Measurements from ENCODE around the gene ECI2.

Gene ECI2, protein sequence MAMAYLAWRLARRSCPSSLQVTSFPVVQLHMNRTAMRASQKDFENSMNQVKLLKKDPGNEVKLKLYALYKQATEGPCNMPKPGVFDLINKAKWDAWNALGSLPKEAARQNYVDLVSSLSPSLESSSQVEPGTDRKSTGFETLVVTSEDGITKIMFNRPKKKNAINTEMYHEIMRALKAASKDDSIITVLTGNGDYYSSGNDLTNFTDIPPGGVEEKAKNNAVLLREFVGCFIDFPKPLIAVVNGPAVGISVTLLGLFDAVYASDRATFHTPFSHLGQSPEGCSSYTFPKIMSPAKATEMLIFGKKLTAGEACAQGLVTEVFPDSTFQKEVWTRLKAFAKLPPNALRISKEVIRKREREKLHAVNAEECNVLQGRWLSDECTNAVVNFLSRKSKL

DNA sequence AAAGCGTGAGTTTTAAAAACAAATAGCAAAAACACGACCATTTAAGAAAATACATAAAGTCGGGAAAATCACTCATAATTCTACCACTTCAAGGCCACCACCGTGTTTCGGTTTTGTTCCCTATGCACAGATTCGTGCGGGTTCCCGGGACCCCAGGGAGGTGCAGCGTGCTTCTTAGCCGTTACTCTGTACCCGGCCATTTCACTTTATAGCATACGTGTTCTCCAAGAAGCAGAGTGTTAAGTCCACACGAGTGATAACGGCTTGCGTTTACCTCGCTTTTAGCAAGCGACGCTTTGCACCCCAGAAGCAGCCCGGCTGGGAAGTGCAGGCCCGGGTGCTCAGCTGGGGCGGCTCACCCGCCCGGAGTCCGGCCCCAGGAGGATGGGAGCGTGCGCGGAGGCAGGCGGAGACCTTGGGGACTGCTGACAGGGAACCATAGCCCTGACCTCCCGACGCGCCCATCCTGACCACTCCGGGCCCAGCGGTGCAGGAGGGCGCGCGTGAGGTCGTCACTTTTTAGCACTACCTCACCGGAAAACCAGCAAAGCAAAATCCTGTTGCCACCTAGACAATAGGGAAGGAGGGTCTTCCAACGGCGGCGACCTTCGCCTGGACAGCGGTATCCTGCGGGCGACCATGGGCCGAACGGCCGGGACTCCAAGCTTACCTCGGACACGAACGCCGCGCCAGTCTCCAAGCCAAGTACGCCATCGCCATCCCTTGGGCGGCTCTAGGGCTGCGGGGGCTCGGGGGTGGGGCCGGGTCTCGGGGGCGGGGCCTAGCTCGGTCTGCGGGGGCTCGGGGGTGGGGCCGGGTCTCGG is at the start of gene ECI2:
TSS of gene ECI2 (minus strand) at position 735 of the 824 bp plus-strand sequence. CDS start at position 720, 15 bp downstream.
- DNase-seq: peak; percentile 73

DNA sequence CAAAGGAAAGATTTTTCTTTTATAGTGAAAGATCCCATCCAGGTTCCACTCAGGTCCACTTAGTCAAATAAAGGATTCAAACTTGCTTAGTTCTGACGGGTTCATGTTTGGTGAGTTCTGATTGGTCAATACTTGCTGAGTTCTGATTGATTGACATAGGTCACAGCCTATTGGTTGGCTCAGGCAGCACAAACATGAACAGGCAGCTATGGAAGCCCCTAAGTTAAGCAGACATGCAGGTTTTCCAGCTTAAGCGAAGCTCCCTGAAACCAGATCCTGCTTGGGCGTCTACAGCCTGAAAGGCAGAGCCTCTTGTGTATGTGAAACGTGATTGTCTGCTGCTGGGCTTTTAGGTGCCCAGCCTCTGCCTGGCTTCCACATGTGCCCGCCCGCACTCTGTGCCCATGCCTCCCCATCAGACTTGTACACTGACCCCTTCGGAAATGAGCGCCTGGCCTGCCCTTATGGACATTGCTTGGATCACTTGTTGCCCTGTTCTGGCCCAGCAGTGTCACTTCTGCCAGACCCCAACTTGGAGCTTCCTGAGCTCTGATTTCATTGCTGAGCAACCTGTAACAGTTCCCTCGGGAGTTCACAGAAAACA is 45.4 kb upstream of the ECI2 start:
- DNase-seq: peak; percentile 12

DNA sequence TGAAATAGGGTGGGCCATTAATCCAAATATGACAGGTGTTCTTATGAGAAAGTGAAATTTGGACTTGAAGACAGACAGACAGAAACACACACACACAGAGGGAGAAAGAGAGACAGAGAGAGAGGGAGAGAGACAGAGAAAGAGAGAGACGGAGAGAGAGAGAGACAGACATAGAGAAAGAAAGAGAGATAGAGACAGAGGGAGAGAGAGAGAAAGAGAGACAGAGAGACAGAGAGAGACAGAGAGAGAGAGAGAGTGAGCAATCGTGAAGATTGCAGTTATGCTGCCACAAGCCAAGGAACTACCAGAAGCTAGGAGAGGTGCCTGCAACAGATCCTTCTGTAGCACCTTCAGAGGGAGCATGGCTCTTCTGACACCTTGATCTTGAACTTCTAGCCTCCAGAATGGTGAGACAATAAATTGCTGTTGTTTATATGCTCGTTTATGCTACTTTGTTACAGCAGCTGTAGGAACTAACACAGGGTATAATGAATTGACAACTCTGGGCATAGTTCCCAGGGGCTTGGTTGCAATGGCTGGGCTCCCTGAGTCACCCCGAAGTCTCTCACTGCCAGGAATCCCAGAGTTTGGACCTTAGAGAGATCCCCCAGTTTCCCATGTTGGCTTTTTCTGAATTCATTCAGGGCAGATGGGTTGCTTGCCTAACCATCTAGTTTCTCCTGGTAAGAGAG is 44.7 kb upstream of the ECI2 start:
- DNase-seq: no peak

DNA sequence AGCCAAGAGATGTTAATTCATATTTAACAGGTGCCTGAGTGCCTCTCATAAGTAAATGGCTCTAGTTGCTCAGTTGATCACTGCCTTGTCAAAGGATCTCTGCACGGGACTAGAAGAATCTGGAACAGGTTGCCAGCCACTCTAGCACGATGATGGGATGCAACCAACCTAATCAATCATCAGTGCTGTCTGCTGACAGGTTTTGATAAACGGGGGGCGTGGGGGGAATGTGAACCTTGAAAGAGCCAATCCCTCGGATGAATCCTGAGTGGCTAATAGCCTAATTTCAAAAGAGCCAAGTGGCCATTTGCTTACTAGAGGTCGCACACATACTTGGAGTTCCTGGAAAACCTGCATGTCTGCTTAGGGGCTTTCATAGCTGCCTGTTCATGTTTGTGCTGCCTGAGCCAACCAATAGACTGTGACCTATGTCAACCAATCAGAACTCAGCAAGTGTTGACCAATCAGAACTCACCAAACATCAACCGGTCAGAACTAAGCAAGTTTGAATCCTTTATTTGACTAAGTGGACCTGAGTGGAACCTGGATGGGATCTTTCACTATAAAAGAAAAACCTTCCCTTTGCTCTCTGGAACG is 43.5 kb upstream of the ECI2 start:
- no peak for DNase-seq

DNA sequence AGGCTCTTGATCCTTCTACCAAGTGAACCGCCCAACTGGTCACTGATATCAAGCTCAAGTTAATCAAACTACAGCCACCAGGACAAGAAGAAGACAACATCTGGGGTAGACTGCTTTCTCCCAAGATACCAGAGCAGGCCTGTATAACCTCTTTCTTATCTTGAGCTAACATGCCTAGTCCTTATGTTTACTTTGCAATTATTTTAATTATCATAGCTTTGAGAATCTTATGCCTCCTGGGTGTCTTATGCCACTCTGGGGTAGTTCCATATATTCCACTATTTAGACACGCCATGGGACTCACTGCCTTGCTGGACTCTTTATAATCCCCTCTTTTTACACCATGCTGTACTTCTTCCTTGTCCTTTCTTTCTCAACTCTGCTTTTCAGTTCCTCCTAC is 41.5 kb upstream of the ECI2 start:
- peak; percentile 95 for DNase-seq

DNA sequence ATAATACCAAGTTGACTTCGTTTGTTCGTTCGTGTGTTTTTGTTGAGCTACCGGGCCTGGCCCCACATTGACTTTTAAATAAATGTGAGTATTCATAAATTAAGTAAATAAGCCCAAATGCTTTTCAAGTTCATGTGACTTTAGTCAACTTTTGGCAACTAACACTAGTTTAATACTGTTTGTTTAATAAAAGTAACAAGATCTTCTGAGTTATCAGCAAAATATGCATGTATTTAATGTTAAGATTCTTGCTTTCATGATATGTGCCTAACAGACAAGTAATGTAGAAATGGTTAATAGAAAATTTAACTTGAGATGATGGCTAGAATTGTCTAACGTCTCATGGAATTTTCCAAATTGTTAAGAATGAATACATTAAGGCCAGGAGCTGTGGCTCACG is 38.7 kb upstream of the ECI2 start:
- no peak for DNase-seq

DNA sequence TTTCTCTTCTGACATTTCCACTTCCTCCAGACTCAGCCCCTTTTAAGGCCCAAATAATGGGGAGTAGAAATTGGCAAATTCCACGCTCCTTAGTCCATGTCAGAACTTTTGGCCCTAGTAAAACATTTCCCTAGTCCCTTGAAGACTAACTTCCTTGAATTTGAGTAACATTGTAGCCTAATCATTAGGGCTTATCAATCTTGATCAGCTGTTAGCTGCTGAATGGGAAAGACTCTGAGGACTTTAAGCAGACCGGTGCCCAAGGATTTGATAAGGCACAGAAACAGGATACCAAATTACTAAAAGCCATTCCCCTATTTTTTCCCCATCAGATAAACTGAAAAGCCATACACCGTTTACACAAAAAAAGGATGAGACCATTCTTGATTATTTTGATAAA is 37.0 kb upstream of the ECI2 start:
- no peak for DNase-seq

DNA sequence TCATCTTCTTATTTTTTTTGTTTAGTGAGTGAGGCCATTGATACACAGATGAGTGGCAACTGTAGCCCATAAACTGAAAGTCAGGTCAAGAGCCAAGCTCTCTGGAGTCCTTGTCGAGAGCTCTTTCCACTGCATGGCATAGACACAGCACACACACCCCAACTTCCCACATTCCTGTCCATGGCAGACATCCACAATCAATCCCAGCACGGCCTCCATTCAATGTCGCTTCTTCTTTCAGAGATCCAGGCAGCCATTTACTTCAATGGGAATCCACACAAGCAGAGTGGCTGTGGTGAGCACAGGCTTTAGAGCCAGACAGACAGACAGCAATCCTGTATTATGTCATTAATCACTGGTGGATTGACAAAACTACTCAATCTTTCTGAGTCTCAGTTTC is 34.9 kb upstream of the ECI2 start:
- DNase-seq: no peak

DNA sequence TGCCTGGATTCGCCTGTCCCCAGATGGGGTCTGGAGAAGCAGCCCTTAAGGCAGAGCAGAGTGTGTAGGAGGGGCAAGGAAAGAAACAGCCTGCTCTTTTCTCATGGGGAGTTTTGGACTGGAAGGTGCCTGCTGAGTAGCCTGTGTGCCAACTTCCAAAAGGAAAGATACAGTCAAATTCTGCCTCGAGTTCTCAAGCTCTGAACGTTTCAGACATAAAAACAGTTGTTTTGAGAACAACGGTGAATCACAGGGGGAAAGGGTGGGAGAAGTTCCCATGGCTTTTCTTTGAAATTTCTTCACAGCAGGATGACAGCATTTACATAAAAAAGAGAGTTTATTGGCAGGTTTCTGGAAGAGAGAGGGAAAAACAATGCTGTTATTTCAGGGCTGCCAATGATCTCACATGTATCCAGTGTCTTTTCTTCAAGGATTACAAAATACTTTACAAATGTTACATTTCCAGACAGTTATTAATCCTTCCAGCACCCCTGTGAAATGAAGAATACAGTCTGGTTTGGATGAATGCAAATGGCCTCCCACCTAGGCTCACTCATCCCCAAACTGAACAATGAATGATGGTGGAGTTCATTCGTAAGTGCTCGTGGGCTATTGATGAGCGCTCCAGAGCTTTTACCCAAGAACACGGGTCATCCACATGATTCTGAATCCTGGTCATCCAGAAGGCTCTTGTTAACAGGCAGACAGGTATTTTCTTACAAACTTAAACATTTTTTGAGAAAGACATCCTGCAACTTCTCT is 33.8 kb upstream of the ECI2 start:
- DNase-seq: no peak

DNA sequence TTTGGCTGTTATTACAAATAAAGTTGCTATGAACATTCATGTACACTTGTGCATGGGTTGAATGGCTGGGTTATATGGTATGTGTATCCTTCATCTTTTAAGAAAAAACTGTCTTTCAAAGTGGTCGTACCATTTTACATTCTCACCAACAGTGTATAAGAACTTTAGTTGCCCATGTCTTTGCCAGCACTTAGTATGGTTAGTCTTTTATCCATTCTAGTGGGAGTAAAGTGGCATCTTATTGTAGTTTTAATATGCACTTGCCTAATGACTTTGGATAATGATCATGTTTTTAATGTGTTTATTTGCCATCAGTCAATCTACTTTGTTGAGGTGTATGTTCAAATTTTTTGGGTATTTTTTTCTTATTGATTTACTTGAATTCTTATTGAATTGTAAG is 32.5 kb upstream of the ECI2 start:
- no peak for DNase-seq

DNA sequence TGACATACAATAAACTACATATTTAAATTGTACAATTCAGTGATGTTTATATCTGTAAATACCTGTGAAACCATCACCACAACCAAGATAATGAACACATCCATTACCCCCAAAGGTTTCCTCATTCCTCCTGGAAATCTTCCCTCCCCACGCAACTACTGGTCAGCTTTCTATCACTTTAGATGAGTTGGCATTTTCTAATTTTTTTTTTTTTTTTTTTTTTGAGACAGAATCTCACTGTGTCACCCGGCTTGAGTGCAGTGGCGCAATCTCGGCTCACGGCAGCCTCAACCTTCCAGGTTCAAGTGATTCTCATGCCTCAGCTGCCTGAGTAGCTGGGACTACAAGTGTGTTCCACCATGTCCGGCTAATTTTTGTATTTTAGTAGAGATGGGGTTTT is 31.7 kb upstream of the ECI2 start:
- DNase-seq: no peak

DNA sequence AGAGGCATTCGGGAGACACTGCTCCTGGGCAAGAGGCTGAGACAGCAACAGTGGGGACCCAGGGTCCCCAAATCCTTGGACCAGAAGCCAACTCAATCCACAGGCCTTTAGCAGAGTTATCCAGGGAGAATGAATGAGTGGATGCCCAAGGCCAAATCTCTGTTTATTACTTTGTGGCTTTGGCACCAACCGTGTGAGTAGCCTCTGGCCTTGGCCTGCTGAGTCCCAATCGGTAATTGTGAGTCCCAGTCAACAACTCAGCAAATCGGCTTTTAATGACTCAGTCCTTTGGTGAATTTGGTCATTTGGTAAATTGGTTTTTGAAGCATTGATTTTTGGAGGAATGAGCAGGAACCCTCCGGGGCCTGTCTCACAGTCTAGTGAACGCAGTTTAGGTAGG is 29.1 kb upstream of the ECI2 start:
- DNase-seq: no peak

DNA sequence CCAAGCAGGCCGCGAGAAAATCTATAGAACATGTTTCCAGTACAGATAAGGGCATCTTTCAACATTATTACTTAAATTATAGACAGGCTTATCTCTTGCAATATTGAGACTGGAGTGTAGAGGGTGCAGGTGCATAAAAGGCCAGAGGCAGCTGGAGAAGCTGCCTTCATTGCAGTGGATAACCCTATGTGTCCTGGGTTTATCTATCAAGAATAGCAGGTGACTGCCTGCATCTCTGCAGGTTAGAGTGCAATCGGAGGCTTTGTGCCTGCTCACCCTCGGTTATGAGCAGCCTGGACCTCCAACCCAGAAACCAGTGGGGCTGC is 28.7 kb upstream of the ECI2 start:
- DNase-seq: peak; percentile 47

DNA sequence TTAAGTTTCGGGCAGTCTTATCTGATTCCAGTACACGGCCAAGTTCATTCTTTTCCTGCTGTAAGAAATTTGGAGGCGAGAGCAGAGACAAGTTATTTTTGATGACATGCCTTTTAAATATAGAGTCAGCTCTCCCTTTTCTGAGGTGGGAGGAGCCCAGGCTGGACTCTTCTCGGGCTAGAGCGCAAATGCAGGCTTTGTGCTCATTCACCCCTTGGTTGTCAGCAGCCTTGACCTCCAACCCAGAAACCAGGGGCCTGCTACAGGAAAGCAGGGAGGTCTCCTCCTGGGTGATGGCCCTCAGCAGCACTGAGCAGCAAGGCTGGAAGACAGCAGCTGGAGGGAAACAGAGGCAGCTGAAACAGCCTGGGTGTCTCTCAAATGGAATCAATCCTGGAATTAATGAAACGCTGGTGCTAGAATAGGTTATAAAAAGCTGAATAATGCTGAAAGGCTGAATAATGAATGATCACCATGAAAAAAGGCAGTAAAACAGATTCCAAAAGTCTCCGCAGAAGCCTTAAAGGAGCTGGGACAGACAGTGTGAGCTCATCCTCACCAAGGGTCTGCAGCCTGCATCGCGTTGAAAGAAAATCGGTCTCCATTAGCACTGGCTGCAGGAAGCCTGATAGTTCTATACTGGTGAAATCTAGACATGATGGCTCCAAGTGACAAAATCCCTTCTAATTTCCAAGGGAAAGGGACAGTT is 28.2 kb upstream of the ECI2 start:
- no peak for DNase-seq

DNA sequence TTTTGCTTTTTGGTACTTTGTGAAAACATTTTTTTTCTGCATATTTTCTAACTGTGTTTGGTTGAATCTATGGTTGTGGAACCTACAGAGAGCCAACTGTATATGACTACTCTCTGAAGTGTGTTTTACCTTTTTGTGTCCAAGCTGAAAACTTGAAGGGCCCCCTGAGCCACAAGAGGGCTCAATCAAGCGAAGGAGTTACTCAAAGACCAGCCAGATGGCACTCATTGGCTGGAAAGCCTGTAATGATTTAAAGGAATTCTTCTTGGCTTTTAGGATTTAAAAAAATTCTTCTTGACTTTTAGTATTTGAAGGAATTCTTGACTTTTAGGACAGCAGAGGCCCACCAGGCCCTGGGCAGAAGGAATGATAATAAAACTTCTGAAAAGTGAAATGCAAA is 27.0 kb upstream of the ECI2 start:
- no peak for DNase-seq

DNA sequence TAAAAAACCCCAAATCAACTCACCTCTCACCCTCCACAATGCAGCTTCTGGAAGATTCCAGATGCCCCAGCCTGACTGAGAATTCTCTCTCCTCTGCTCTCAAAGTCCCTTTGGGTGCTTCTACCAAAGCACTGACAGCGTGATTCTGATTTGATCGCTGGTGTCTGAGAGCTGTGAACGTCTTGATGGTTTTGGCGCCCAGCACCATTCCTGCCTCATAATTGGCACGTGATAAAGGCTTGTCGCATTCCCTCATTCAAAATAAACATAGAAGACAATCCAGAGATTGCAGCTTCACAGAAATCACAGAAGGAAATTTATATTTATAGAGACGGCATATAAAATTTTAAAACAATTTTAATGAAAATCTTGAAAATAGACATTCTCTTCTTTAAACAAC is 24.1 kb upstream of the ECI2 start:
- no peak for DNase-seq

DNA sequence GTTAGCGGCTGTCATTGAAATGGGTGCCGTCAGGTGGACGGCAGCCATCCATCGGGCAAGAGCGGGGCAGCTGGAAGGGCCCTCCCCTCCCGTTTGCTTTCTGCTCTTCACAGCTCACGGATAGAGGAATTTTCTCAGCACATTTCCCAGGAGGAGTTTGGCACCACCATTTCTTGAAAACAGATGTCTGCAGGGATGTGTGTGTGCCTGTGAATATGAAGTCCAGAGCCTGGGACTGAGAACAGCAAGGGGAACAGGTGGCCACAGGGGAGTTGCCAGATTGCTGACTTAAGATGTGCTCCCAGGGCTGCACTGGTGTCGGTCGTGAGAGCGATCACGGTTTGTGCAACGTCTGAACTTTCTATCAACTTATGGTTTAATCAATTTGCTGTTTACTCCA is 22.1 kb upstream of the ECI2 start:
- no peak for DNase-seq

DNA sequence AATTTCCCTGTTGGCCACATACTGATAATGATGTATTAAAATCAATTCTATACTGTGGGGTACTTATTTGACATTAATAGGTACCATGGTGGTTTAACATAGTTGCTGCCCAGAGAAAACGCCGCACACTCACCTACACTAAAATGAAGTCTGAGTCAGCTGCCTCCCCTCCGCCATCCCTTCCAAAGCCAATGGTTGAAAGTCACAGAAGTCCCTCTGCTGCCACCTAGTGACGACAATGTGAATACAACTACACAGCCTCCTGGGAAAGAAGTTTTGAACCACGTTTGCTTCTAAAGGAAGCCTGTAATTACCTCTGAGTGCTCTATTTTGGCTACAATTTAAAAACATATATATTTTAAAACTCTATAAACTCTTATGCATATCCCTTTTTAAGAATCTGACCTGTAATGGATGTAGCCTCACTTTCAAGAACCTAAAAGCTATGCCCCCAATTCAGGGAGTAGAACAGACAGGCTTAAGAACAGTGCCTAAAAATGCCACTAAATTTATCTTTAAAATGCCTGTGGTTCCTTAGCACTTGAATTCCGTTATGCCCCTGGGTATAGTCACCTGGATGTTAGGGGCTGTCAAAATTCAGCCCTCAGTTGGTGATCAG is 20.6 kb upstream of the ECI2 start:
- DNase-seq: peak; percentile 92

DNA sequence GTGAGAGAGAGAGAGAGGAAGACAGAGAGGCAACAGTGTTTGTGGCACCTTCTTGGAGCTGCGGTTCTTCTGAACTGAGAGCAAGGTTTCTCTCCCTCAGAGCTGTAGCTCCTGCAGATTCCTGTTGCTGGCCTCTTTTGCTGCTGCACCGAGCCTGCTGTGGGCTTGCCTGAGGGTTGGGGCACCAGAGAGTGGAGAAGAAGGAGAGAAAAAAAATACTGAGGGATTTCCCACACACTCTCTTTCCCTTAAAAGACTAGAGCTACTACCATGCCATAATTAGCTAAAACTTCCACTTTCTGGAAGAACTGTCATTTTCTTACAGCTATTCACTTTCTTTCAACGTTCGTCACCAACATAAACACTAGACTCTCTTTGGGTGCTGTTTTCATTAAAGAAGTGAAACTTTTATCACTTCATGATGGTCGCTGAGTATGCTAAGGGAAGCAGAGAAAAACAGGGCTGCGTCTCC is 18.2 kb upstream of the ECI2 start:
- DNase-seq: no peak

DNA sequence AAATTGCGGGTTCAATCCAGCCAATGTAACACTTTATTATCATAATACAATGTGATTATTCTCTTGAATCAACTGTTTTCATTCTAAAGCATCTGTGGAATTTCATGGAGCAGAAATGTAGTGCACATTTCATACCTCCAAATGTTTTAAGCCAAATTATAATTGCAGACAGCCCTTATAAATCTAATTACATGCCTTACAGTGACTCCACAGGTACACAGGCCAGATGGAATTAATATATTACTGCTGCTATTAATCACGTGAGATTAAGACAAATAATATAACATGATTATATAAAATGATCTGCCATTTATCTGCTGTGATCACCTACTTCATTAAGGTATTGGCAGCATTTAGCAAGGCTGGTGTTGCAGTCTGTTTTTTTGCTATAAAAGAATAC is 9.7 kb upstream of the ECI2 start:
- DNase-seq: no peak

DNA sequence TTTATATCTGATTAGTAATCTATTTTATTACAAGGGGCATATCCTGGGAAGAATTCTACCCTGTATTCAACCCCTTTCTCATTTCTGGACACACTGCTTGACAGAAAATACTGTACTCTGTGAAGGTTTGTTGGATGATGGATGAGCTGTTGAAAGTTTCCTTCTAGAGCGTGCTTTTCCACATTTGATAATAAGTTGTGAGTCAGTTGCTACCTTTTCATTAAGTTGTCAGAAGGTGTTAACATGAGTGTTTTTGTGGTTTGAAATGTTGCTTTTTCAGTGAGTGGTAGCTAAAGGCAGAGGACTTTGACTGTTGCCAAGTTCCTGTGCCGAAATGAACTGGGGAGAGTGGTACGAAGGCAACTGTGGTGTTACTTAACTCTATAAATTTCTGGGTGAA is 3.9 kb upstream of the ECI2 start:
- no peak for DNase-seq

Data from hematopoietic multipotent progenitor cell treated with erythropoietin and hydrocortisone succinate and interleukin-3 and kit ligand, for 6 days (in vitro differentiated cells).